Measurements from ENCODE around the gene GCN1. TPM values are rescaled to one million over a fixed set of nuclear protein-coding genes. Genes with fewer than 3 reads are reported as not detected.

GCN1 gene
- total and polyA plus RNA-seq, 2 experiments from 2014 or later, result 28.2 to 197 TPM

DNA sequence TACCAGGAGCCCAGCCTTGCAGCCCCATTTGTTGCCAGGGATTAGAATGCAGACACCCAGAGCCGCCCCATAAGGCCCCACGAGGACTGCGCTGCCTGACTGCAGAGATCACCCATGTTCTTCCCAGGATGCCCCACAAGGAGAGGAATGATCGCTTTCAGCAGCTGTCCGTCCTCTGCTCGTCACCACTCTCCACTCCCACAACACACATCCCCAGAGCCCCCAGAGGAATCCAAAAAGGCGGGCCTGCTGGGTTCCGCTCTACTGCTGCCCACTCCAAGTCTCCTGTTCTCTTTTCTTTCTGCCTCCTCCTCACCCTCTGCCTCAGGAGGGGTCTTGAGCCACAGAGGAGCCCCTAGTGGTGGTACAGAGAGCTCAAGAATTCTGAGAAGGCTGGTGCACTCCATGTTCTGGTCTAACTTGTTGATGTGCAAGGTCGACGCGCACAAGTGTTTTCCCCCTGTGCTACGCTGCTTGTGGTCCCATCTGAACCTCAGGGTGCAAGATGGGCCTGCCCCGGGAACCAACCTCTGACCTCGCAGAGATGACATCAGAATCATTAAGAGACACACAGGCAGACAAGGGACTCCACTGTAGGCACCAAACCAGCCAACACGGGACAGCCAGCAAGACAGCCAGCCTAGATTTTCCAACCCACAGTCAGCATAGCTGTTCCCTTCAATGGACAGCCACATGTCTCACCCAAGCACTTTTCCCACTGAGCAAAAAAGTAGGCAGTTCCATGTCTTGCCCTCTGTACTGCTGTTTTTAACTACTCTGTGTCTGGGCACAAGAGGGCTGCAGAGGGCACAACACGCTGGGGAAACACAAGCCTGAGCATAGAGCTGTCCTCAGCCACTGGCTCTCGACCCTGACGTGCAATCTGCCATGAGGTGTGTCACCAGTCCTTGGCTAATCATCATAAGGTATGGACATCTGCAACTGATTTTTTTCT is 41.1 kb upstream of the GCN1 start:
- 85% methylated on average over 18 of the region's 18 CpGs for WGBS (ENCODE audit: low lambda C conversion rate, missing lambda C conversion rate)

DNA sequence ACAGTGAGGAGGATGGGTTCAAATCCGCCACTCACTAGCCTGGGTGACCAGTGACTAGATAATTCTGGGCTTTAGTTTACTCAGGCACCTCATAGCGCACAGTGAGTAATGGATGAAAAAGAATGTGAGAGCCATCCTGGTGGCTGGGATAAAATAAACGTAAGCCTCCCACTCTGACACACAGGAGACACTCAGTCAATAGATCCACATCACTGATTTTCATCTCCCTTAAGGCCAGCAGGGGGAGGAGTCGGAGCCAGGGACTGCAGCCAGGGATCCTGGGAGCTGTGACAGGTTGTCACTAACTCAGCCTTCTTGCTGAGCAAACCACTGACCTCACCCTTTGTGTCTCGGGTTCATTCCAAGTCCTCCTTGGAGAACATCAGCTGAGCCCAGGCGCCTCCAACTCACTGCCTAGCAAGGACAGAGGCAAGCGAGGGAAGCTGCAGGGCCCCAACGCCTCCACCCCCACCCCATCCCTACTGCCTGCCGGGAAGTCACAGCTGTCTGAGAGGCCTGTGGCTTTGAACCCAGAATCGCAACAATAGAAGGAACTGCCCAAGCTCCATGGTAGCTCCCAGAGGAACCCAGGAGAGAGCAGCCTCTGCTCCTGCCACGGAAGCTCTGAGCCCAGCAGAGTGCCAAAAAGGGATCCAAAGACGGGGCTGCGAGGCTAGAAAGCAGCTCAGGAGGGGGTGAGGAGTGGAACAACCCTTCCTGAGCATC is 40.3 kb upstream of the GCN1 start:
- H3K4me3 ChIP-seq, result no peak overlapping the region
- TF ChIP-seq EZH2 (IDR thresholded peaks at IDR 0.05; ENCODE audit: borderline replicate concordance), result no peak
- TF ChIP-seq, protein P1, sequence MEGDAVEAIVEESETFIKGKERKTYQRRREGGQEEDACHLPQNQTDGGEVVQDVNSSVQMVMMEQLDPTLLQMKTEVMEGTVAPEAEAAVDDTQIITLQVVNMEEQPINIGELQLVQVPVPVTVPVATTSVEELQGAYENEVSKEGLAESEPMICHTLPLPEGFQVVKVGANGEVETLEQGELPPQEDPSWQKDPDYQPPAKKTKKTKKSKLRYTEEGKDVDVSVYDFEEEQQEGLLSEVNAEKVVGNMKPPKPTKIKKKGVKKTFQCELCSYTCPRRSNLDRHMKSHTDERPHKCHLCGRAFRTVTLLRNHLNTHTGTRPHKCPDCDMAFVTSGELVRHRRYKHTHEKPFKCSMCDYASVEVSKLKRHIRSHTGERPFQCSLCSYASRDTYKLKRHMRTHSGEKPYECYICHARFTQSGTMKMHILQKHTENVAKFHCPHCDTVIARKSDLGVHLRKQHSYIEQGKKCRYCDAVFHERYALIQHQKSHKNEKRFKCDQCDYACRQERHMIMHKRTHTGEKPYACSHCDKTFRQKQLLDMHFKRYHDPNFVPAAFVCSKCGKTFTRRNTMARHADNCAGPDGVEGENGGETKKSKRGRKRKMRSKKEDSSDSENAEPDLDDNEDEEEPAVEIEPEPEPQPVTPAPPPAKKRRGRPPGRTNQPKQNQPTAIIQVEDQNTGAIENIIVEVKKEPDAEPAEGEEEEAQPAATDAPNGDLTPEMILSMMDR (IDR thresholded peaks at IDR 0.05; ENCODE audit: poor library complexity), result peak; percentile 37
- peaks cover 75% of the 10 kb centered on the region for H3K79me2 ChIP-seq
- H2AFZ ChIP-seq, result no peak overlapping the region
- H3K27ac ChIP-seq, result peak overlapping the region; percentile 99
- no peaks in the 10 kb centered on the region for H3K9me2 ChIP-seq (replicated peaks; ENCODE audit: insufficient read depth)
- peaks cover 10% of the 10 kb centered on the region for H4K20me1 ChIP-seq (ENCODE audit: insufficient read depth, poor library complexity, severe bottlenecking)
- peaks cover 66% of the 10 kb centered on the region for H3K4me1 ChIP-seq (ENCODE audit: insufficient read depth)
- no peaks in the 10 kb centered on the region for H3K36me3 ChIP-seq (replicated peaks; ENCODE audit: insufficient read depth, low read depth)
- H3K9me3 ChIP-seq (ENCODE audit: low read depth), result no peaks in the 10 kb centered on the region
- H3K4me2 ChIP-seq, result peak overlapping the region; percentile 62
- peak; percentile 91 for DNase-seq (ENCODE audit: low spot score)
- H3K27me3 ChIP-seq, result no peaks in the 10 kb centered on the region
- WGBS (ENCODE audit: low lambda C conversion rate, missing lambda C conversion rate), result 41% methylated on average over 13 of the region's 13 CpGs

More for the DNA sequence above, 41.1 kb upstream of the GCN1 start:
- no peaks in the 10 kb centered on the region for H3K36me3 ChIP-seq (replicated peaks; ENCODE audit: insufficient read depth, low read depth)
- H4K20me1 ChIP-seq (ENCODE audit: insufficient read depth, poor library complexity, severe bottlenecking), result peaks cover 19% of the 10 kb centered on the region
- DNase-seq (ENCODE audit: low spot score), result no peak
- peaks cover 84% of the 10 kb centered on the region for H3K79me2 ChIP-seq
- H3K9me2 ChIP-seq (replicated peaks; ENCODE audit: insufficient read depth), result no peaks in the 10 kb centered on the region
- peak overlapping the region; percentile 62 for H3K4me2 ChIP-seq
- TF ChIP-seq EZH2 (IDR thresholded peaks at IDR 0.05; ENCODE audit: borderline replicate concordance), result no peak
- TF ChIP-seq, protein P1 (IDR thresholded peaks at IDR 0.05; ENCODE audit: poor library complexity), result peak; percentile 9
- no peak for TF ChIP-seq EZH2phosphoT487 (IDR thresholded peaks at IDR 0.05; ENCODE audit: low read depth, severe bottlenecking, unreplicated experiment)
- no peak overlapping the region for H3K4me3 ChIP-seq
- H2AFZ ChIP-seq, result no peak overlapping the region
- peak overlapping the region; percentile 90 for H3K27ac ChIP-seq
- no peaks in the 10 kb centered on the region for H3K9me3 ChIP-seq (ENCODE audit: low read depth)
- H3K4me1 ChIP-seq (ENCODE audit: insufficient read depth), result peaks cover 66% of the 10 kb centered on the region
- no peaks in the 10 kb centered on the region for H3K27me3 ChIP-seq

DNA sequence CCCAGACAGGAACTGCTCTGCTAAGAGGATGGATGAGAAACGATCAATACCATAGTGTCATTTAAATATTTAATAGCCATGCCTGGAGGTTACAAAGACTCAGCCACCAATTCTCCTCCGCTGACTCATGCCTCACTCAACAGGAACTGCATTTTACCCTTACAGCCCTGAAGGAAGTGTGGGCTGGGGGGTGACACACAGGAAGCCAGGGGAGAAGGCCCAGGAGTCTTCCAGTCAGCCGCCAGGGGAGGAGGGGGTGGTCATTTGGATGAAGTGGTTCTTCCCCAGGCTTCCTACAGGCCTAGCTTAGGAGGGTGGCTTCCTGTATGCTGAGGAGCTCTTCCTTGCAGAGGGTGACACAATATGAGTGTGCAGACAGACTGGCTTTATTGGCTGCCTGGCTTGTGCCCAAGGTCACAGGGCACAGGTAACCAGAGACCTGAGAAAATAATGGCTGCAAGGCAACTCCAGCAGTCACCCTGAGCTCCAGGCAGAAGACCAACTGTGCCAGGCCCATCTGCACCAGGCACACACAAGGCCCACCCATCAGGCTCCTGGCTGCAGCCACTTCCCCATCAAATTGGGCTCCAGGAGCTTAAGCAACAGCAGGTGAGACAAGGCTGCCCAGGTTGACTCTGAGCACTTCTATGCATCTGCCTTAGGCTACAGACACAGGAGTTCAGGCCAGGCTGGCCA is 36.9 kb upstream of the GCN1 start:
- Histone ChIP-seq H3K4me2 (peak overlapping the region; percentile 80), H3K27me3 (no peaks in the 10 kb centered on the region), H3K36me3 (replicated peaks; ENCODE audit: insufficient read depth, low read depth) (no peaks in the 10 kb centered on the region), H3K27ac (peak overlapping the region; percentile 99), H3K4me3 (no peak overlapping the region), H3K4me1 (ENCODE audit: insufficient read depth) (peaks cover 93% of the 10 kb centered on the region), H3K9me2 (replicated peaks; ENCODE audit: insufficient read depth) (no peaks in the 10 kb centered on the region), H3K79me2 (peaks cover 54% of the 10 kb centered on the region), H2AFZ (no peak overlapping the region), H4K20me1 (ENCODE audit: insufficient read depth, poor library complexity, severe bottlenecking) (no peaks in the 10 kb centered on the region), H3K9me3 (ENCODE audit: low read depth) (no peaks in the 10 kb centered on the region)
- TF ChIP-seq, protein P1 (IDR thresholded peaks at IDR 0.05; ENCODE audit: poor library complexity), result no peak
- TF ChIP-seq EZH2phosphoT487 (IDR thresholded peaks at IDR 0.05; ENCODE audit: low read depth, severe bottlenecking, unreplicated experiment), result no peak
- no peak for TF ChIP-seq EZH2 (IDR thresholded peaks at IDR 0.05; ENCODE audit: borderline replicate concordance)
- peak; percentile 78 for DNase-seq (ENCODE audit: low spot score)
- WGBS (ENCODE audit: low lambda C conversion rate, missing lambda C conversion rate), result 43% methylated on average over 3 of the region's 3 CpGs
